ENCODE data around the gene SRPK1. TPM values are rescaled to one million over a fixed set of nuclear protein-coding genes. Genes with fewer than 3 reads are reported as not detected.

SRPK1 gene
- total and polyA plus RNA-seq, 10 of the 15 experiments (the other 5 are each of a cell fraction or from before 2014, with no cell fraction given): 47.4 to 112 (median 85.8) TPM

- Histone ChIP-seq H3K9ac (ENCODE audit: control insufficient read depth, insufficient read depth, low read length) (no peak overlapping the region), H3K4me3 (no peak overlapping the region), H4K20me1 (ENCODE audit: control insufficient read depth, insufficient read depth) (no peaks in the 10 kb centered on the region), H3K27me3 (replicated peaks in 1 of 2; ENCODE audit: control insufficient read depth in 2 of 2, insufficient read depth in 2 of 2, low read length in 1 of 2) (no peaks in the 10 kb centered on the region), H2AFZ (ENCODE audit: control insufficient read depth, low read depth, low read length) (no peak overlapping the region), H3K36me3 (ENCODE audit: control insufficient read depth in 2 of 2, insufficient read depth in 2 of 2, low read length in 1 of 2) (no peaks in the 10 kb centered on the region), H3K9me3 (replicated peaks; ENCODE audit: control insufficient read depth, insufficient read depth, low read length) (no peaks in the 10 kb centered on the region), H3K79me2 (ENCODE audit: control insufficient read depth, insufficient read depth, low read length) (no peaks in the 10 kb centered on the region), H3K4me2 (ENCODE audit: control insufficient read depth, insufficient read depth) (no peak overlapping the region), H3K4me1 (ENCODE audit: control insufficient read depth, insufficient read depth, low read length) (no peaks in the 10 kb centered on the region), H3K27ac (ENCODE audit: control insufficient read depth, insufficient read depth) (no peak overlapping the region)
- ChIA-PET POLR2A (no interaction called here), RAD21 (ENCODE audit: unreplicated experiment) (no interaction called here), SMC1A (ENCODE audit: uncharacterized antibody, unreplicated experiment) (no interaction called here), CTCF (interaction anchor here (1.0 kb wide), 1 partner anchor 283 kb away, joined by 3 read pairs; no protein-coding TSS in a partner anchor)
- no TSS peak for BruUV-seq (replicated peaks)
- ATAC-seq (no peak), FAIRE-seq (no peak), DNase-seq (ENCODE audit: low read depth, low spot score) (no peak)
- WGBS (ENCODE audit: insufficient coverage, insufficient replicate concordance, low lambda C conversion rate, missing lambda C conversion rate): 59% methylated on average over 6 of the region's 6 CpGs
- intact Hi-C loops (cut with micrococcal nuclease; ENCODE audit: unreplicated experiment) (no loop called here), in situ Hi-C loops (cut with MboI) (no loop called here)
- TF ChIP-seq ATF3 (IDR thresholded peaks at IDR 0.05; ENCODE audit: borderline replicate concordance, extremely low read depth, low read depth, low read length) (no peak), ZNF687 (IDR thresholded peaks at IDR 0.05) (no peak), GABPA (IDR thresholded peaks at IDR 0.05; ENCODE audit: low read depth) (no peak), WRNIP1 (IDR thresholded peaks at IDR 0.05; ENCODE audit: borderline replicate concordance, low read depth, low read length) (no peak), RUNX3 (IDR thresholded peaks at IDR 0.05; ENCODE audit: low read length) (no peak), SPI1 (IDR thresholded peaks at IDR 0.05; ENCODE audit: borderline replicate concordance, insufficient read depth, low read depth, low read length) (no peak), SMARCA5 (IDR thresholded peaks at IDR 0.05) (no peak), TCF7 (IDR thresholded peaks at IDR 0.05; ENCODE audit: borderline replicate concordance) (no peak), ZBTB4 (CRISPR knock-in tag; IDR thresholded peaks at IDR 0.05) (no peak), IKZF1 (conservative IDR thresholded peaks at IDR 0.05) (no peak), ASH2L (IDR thresholded peaks at IDR 0.05; ENCODE audit: borderline replicate concordance, low read depth) (no peak), E2F4 (IDR thresholded peaks at IDR 0.05; ENCODE audit: low read depth, low read length) (no peak), CHD1 (IDR thresholded peaks at IDR 0.05; ENCODE audit: low read depth, low read length) (no peak), PBX3 (IDR thresholded peaks at IDR 0.05; ENCODE audit: insufficient replicate concordance, low read depth, low read length) (no peak), NR2C2 (IDR thresholded peaks at IDR 0.05; ENCODE audit: borderline replicate concordance, control insufficient read depth, insufficient read length, low read depth) (no peak)
These were observed 109.3 kb downstream of the SRPK1 start for GRCh38 chr6:35811699-35811995.
